Measurements from ENCODE around the gene METAP1D. TPM values are rescaled to one million over a fixed set of nuclear protein-coding genes. Genes with fewer than 3 reads are reported as not detected.

METAP1D gene
- total RNA-seq, 1 experiment from 2014 or later = 5.2 TPM

DNA sequence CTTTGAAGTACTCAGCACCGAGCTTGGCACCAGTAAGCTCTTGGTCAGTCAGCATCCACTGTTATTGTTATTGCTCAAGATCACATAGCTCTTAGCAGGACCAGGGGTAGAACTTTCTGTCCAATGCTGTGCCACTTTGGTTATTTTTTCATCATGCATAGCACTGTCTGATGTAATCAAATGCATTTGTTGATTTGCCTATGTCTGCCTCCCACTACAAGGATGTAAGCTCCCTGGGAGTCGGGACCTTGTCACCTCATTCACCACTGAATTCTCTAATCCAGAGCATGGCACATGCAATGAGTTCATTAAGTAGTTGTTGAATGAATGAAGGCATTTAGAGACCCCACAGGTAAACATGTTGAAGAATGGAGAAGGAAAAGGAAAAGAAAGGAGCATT, 56.5 kb downstream of the METAP1D start:
- no peak for DNase-seq
- no peak overlapping the region for H2BK15ac ChIP-seq (ENCODE audit: low read depth, low read length)
- no peak overlapping the region for H4K91ac ChIP-seq (ENCODE audit: insufficient read length, low read depth, low read length)
- H3K14ac ChIP-seq (ENCODE audit: insufficient read depth, low read length) = no peak overlapping the region
- no peaks in the 10 kb centered on the region for H4K20me1 ChIP-seq (ENCODE audit: control insufficient read depth, insufficient read depth, insufficient read length)
- no peak overlapping the region for H3K18ac ChIP-seq (ENCODE audit: insufficient read length, low read depth, low read length)
- no peak overlapping the region for H2BK5ac ChIP-seq (ENCODE audit: insufficient read length, low read length)
- H2AK5ac ChIP-seq (ENCODE audit: insufficient read length, low read length) = no peak overlapping the region
- H3K4ac ChIP-seq (ENCODE audit: low read depth, low read length) = no peak overlapping the region
- H3K27me3 Mint-ChIP-seq (ENCODE audit: low read depth) = no peaks in the 10 kb centered on the region
- H2BK120ac ChIP-seq (ENCODE audit: low read depth, low read length, poor library complexity, severe bottlenecking) = no peak overlapping the region
- no peaks in the 10 kb centered on the region for H3K9me3 Mint-ChIP-seq
- no peaks in the 10 kb centered on the region for H3K9me3 ChIP-seq (ENCODE audit: control insufficient read depth, low read depth, low read length)
- H2BK12ac ChIP-seq (ENCODE audit: insufficient read length, low read depth, low read length) = no peak overlapping the region
- H3K4me1 ChIP-seq (ENCODE audit: insufficient read depth, low read length) = no peaks in the 10 kb centered on the region
- H4K5ac ChIP-seq (ENCODE audit: insufficient read length, low read depth, low read length) = no peak overlapping the region
- H3K4me1 Mint-ChIP-seq = 0 out of 4 replicates have a peak, but pooled peaks cover 0 to 2% of the 10 kb centered on the region in 2 experiments
- no CpG with 5 or more reads among the region's 2 CpGs for WGBS (ENCODE audit: extremely low coverage, insufficient read length, low lambda C conversion rate)
- no peaks in the 10 kb centered on the region for H3K36me3 Mint-ChIP-seq (ENCODE audit: insufficient read depth in 1 of 3, low read depth in 3 of 3)
- no peaks in the 10 kb centered on the region for H3K79me2 ChIP-seq (ENCODE audit: insufficient read depth, low read length)
- no peak overlapping the region for H3K9ac ChIP-seq (ENCODE audit: extremely low read depth, insufficient read length, low read length)
- no peak overlapping the region for H3T11ph ChIP-seq (ENCODE audit: low read length)
- H3K79me1 ChIP-seq (ENCODE audit: insufficient read depth, low read depth, low read length, poor library complexity, severe bottlenecking) = no peaks in the 10 kb centered on the region
- no peak overlapping the region for H3K27ac ChIP-seq (ENCODE audit: insufficient read length, low read depth, low read length)
- H3K4me2 ChIP-seq (ENCODE audit: insufficient read depth, insufficient read length, low read length) = no peak overlapping the region
- H3K4me3 Mint-ChIP-seq = no peak overlapping the region
- no peaks in the 10 kb centered on the region for H3K27me3 ChIP-seq (ENCODE audit: insufficient read depth, low read length)
- H3K23ac ChIP-seq (ENCODE audit: insufficient read length, low read depth, low read length) = no peak overlapping the region
- H3K23me2 ChIP-seq (ENCODE audit: insufficient read length, low read depth, low read length, poor library complexity, severe bottlenecking) = no peaks in the 10 kb centered on the region
- TF ChIP-seq, protein P1, sequence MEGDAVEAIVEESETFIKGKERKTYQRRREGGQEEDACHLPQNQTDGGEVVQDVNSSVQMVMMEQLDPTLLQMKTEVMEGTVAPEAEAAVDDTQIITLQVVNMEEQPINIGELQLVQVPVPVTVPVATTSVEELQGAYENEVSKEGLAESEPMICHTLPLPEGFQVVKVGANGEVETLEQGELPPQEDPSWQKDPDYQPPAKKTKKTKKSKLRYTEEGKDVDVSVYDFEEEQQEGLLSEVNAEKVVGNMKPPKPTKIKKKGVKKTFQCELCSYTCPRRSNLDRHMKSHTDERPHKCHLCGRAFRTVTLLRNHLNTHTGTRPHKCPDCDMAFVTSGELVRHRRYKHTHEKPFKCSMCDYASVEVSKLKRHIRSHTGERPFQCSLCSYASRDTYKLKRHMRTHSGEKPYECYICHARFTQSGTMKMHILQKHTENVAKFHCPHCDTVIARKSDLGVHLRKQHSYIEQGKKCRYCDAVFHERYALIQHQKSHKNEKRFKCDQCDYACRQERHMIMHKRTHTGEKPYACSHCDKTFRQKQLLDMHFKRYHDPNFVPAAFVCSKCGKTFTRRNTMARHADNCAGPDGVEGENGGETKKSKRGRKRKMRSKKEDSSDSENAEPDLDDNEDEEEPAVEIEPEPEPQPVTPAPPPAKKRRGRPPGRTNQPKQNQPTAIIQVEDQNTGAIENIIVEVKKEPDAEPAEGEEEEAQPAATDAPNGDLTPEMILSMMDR (conservative IDR thresholded peaks at IDR 0.05) = no peak
- no peak overlapping the region for H2BK20ac ChIP-seq (ENCODE audit: low read depth, low read length, poor library complexity, severe bottlenecking)
- H3K56ac ChIP-seq (ENCODE audit: insufficient read length, low read depth, low read length) = no peak overlapping the region
- no peak overlapping the region for H2AFZ ChIP-seq (ENCODE audit: low read length)
- no peak overlapping the region for H3K27ac Mint-ChIP-seq
- no peak overlapping the region for H4K8ac ChIP-seq (replicated peaks; ENCODE audit: insufficient read length, low read depth, low read length)
